Adipocyte (in vitro differentiated cells): ENCODE measurements around the gene SLC15A1.
"Not testable (repeated sequence)": the region's sequence is repeated elsewhere in the genome, so short reads cannot be mapped to it uniquely, and the experiment has no call there.

ENCODE experiments used
- DNase-seq: peaks from one replicate; pipeline ENCODE4 v3.0.0-alpha.2; 2015; ENCODE audit warnings: low read depth
- H3K27me3 ChIP-seq: replicated peaks from 2 replicates; pipeline ENCODE4 v1.7.0; 2013; ENCODE audit warnings: mild to moderate bottlenecking, low read length, moderate library complexity; ENCODE audit not compliant: control insufficient read depth, insufficient read depth
- H3K36me3 ChIP-seq: 2 replicates; pipeline ENCODE4 v1.7.0; 2013; ENCODE audit warnings: low read length, mild to moderate bottlenecking, moderate library complexity; ENCODE audit not compliant: control insufficient read depth, insufficient read depth, severe bottlenecking
- H3K4me1 ChIP-seq: 2 replicates; pipeline ENCODE4 v1.7.0; 2013; ENCODE audit warnings: mild to moderate bottlenecking, low read length, moderate library complexity; ENCODE audit not compliant: control insufficient read depth, insufficient read depth
- H3K4me3 ChIP-seq: 2 replicates; pipeline ENCODE4 v1.7.0; 2013; ENCODE audit warnings: mild to moderate bottlenecking, low read length, moderate library complexity
- H3K9ac ChIP-seq: 2 replicates; pipeline ENCODE4 v1.7.0; 2013; ENCODE audit warnings: mild to moderate bottlenecking, low read length, moderate library complexity
- H3K9me3 ChIP-seq: 2 replicates; pipeline ENCODE4 v1.7.0; 2013; ENCODE audit warnings: mild to moderate bottlenecking, low read length, moderate library complexity; ENCODE audit not compliant: control insufficient read depth

The SLC15A1 gene

GRCh38 chr13:98651744-98652143 lies 100.7 kb downstream of the SLC15A1 start:
- Histone ChIP-seq H3K4me1 (no peaks in the 10 kb centered on the region), H3K9me3 (no peaks in the 10 kb centered on the region), H3K27me3 (no peaks in the 10 kb centered on the region), H3K4me3 (no peak overlapping the region), H3K36me3 (no peaks in the 10 kb centered on the region), H3K9ac (no peak overlapping the region)
- DNase-seq = no peak

GRCh38 chr13:98650396-98651107 lies 101.9 kb downstream of the SLC15A1 start:
- Histone ChIP-seq H3K9ac (no peak overlapping the region), H3K9me3 (no peaks in the 10 kb centered on the region), H3K4me1 (no peaks in the 10 kb centered on the region), H3K36me3 (no peaks in the 10 kb centered on the region), H3K27me3 (peaks cover 6% of the 10 kb centered on the region), H3K4me3 (no peak overlapping the region)
- no peak for DNase-seq

- no peak overlapping the region for H3K9ac ChIP-seq
- DNase-seq = no peak
- no peaks in the 10 kb centered on the region for H3K36me3 ChIP-seq
- H3K4me3 ChIP-seq = no peak overlapping the region
- peaks cover 6% of the 10 kb centered on the region for H3K27me3 ChIP-seq
- H3K4me1 ChIP-seq = no peaks in the 10 kb centered on the region
- H3K9me3 ChIP-seq = no peaks in the 10 kb centered on the region
Observed at GRCh38 chr13:98649861-98650260, 102.6 kb downstream of the SLC15A1 start.

GRCh38 chr13:98648686-98649085 lies 103.8 kb downstream of the SLC15A1 start:
- Histone ChIP-seq H3K36me3 (no peaks in the 10 kb centered on the region), H3K9me3 (no peaks in the 10 kb centered on the region), H3K4me3 (no peak overlapping the region), H3K27me3 (peaks cover 6% of the 10 kb centered on the region), H3K9ac (no peak overlapping the region), H3K4me1 (no peaks in the 10 kb centered on the region)
- DNase-seq = no peak

- Histone ChIP-seq H3K4me3 (no peak overlapping the region), H3K9me3 (no peaks in the 10 kb centered on the region), H3K36me3 (no peaks in the 10 kb centered on the region), H3K27me3 (peaks cover 6% of the 10 kb centered on the region), H3K9ac (no peak overlapping the region), H3K4me1 (no peaks in the 10 kb centered on the region)
- no peak for DNase-seq
Observed at GRCh38 chr13:98648141-98648540, 104.3 kb downstream of the SLC15A1 start.

GRCh38 chr13:98647121-98647520 lies 105.4 kb downstream of the SLC15A1 start:
- no peaks in the 10 kb centered on the region for H3K4me1 ChIP-seq
- H3K9me3 ChIP-seq = no peaks in the 10 kb centered on the region
- H3K36me3 ChIP-seq = no peaks in the 10 kb centered on the region
- H3K27me3 ChIP-seq = peaks cover 6% of the 10 kb centered on the region
- no peak overlapping the region for H3K4me3 ChIP-seq
- DNase-seq = no peak
- H3K9ac ChIP-seq = no peak overlapping the region

GRCh38 chr13:98643479-98643878 lies 109.0 kb downstream of the SLC15A1 start:
- DNase-seq = no peak
- Histone ChIP-seq H3K36me3 (no peaks in the 10 kb centered on the region), H3K9ac (no peak overlapping the region), H3K27me3 (peaks cover 6% of the 10 kb centered on the region), H3K4me3 (no peak overlapping the region), H3K4me1 (no peaks in the 10 kb centered on the region), H3K9me3 (no peaks in the 10 kb centered on the region)

- Histone ChIP-seq H3K4me1 (no peaks in the 10 kb centered on the region), H3K36me3 (no peaks in the 10 kb centered on the region), H3K4me3 (no peak overlapping the region), H3K27me3 (peaks cover 2% of the 10 kb centered on the region), H3K9me3 (no peaks in the 10 kb centered on the region), H3K9ac (no peak overlapping the region)
- DNase-seq = no peak
Observed at GRCh38 chr13:98641075-98641474, 111.4 kb downstream of the SLC15A1 start.

- H3K4me1 ChIP-seq, H3K9me3 ChIP-seq, H3K36me3 ChIP-seq, H3K4me3 ChIP-seq, H3K27me3 ChIP-seq, DNase-seq, H3K9ac ChIP-seq: not testable (repeated sequence)
Observed at GRCh38 chr13:98639785-98640184, 112.7 kb downstream of the SLC15A1 start.

GRCh38 chr13:98638352-98638751 lies 114.1 kb downstream of the SLC15A1 start:
- not testable (repeated sequence) for H3K4me3 ChIP-seq, H3K9ac ChIP-seq, H3K36me3 ChIP-seq, H3K9me3 ChIP-seq, DNase-seq, H3K4me1 ChIP-seq, H3K27me3 ChIP-seq
